Limb (tissue), 2 donors: Measurements from ENCODE around the gene SCN7A.
"Not testable (repeated sequence)": the region's sequence is repeated elsewhere in the genome, so short reads cannot be mapped to it uniquely, and the experiment has no call there.

ENCODE experiments used
- DNase-seq, 2 donors: peaks; one replicate each; pipeline ENCODE4 v3.0.0-alpha.2; 2016; ENCODE audit errors: extremely low spot score in 2 of 2

The SCN7A gene

DNA sequence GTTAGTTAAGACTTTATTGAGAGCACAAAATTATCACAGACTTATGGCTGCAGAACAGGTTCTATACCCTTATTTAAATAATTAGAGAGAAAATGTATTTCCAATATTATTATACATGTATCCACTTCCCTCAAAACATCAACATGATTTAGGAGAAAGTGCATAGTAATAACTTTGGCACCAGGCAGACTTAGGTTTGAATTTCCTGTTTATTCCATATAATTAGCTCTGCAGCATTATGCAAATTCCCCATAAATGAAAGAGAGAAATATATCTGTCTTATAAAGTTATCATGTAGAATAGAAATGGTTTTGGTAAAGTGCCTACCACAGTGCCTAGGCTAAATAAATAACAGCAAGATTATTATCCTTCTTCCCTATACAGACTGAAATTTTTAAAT is 133.6 kb downstream of the SCN7A start:
- DNase-seq = no peak

DNA sequence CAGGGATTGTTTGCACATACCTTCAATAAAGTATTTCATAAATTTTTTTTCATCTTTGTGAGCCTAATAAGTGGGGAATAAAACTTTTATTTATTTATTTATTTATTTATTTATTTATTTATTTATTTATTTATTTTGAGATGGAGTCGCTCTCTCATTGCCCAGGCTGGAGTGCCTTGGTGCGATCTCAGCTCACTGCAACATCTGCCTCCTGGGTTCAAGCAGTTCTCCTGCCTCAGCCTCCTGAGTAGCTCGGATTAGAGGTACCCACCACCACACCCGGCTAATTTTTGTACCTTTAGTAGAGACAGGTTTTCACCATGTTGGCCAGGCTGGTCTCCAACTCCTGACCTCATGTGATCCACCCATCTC is 136.1 kb downstream of the SCN7A start:
- DNase-seq = not testable (repeated sequence)

DNA sequence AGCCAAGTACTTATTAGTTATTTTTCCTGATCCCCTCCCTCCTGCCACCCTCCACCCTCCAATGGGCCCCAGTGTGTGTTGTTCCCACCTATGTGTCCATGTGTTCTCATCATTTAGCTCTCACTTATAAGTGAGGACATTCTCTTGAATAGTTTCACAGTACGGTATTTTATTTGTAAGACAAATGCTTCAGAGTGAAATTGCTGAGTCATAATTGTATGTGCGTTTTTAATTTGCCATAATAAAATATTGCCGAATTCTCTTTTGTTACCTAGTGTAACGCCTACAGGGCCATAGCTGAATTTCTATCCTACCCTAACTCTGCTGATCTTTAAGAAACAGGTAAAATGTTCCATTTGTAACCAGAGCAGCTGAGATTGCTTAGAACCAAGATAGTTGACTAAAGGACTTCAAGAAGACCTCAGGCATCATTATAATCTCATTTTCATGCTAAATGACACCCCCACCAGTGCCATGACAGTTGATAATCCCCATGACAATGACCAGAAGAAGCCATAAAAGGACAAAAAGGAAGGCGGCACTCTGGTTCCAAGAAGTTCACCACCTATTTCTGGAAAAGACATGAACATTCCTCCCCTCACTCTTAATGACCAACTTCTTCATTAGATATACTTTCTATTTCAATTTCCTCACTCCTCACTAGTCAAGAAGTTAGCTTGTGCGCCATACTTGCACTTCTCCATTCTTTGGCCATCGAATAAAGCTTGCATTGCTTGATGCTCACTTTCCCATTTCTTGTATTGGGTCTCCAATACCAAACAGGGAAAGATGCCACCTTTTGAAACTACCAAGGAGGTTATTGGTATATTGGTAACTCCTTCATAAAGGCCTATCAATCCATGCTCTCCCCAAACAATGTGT is 136.7 kb downstream of the SCN7A start:
- DNase-seq = no peak
